ENCODE measurements around the gene EFEMP1. TPM values are rescaled to one million over a fixed set of nuclear protein-coding genes. Genes with fewer than 3 reads are reported as not detected.
"Not testable (repeated sequence)": the region's sequence is repeated elsewhere in the genome, so short reads cannot be mapped to it uniquely, and the experiment has no call there.

The EFEMP1 gene
- total RNA-seq, 1 experiment from 2014 or later, result 0.34 TPM

- Histone ChIP-seq H3K9ac (ENCODE audit: low read length) (no peak overlapping the region), H3K36me3 (ENCODE audit: control insufficient read depth in 1 of 2, insufficient read depth in 2 of 2, low read length in 2 of 2) (no peaks in the 10 kb centered on the region), H3K27ac (ENCODE audit: low read depth, low read length) (no peak overlapping the region), H2AFZ (ENCODE audit: low read depth, low read length, poor library complexity, severe bottlenecking) (no peak overlapping the region), H3K9me2 (ENCODE audit: insufficient read depth) (no peaks in the 10 kb centered on the region), H4K20me1 (ENCODE audit: insufficient read depth) (no peaks in the 10 kb centered on the region), H3K4me2 (ENCODE audit: low read length) (no peak overlapping the region), H3K9me3 (ENCODE audit: control insufficient read depth in 1 of 2, insufficient read depth in 1 of 2, low read depth in 1 of 2, low read length in 2 of 2) (no peaks in the 10 kb centered on the region), H3K79me2 (ENCODE audit: insufficient read depth, low read length) (no peaks in the 10 kb centered on the region), H3K27me3 (ENCODE audit: insufficient read depth, low read length) (no peaks in the 10 kb centered on the region), H3K4me1 (ENCODE audit: control insufficient read depth in 1 of 2, insufficient read depth in 2 of 2, low read length in 2 of 2) (peaks cover 0 to 5% of the 10 kb centered on the region in 2 experiments; a peak in 1 of 4 replicates), H3K4me3 (replicated peaks in 1 of 2; ENCODE audit: low read depth in 1 of 2, low read length in 2 of 2) (no peak overlapping the region)
- CTCF ChIA-PET, result no interaction called here
- BruUV-seq (replicated peaks), result no TSS peak
- POLR2A ChIA-PET, result no interaction called here
- no peak for DNase-seq (ENCODE audit: low read depth, low spot score)
- RAD21 ChIA-PET (ENCODE audit: low non-redundant PET in 1 of 2, low total read pairs in 2 of 2, uncharacterized antibody in 2 of 2, unreplicated experiment in 2 of 2), result no interaction called here
- intact Hi-C loops (cut with micrococcal nuclease), result no loop called here
- no peak for ATAC-seq
- no peak for TF ChIP-seq ZBTB33 (IDR thresholded peaks at IDR 0.05; ENCODE audit: extremely low read depth, insufficient replicate concordance, low read length)
Measured at GRCh38 chr2:55838653-55839052, 84.9 kb downstream of the EFEMP1 start.

GRCh38 chr2:55838117-55838516 lies 85.5 kb downstream of the EFEMP1 start:
- H3K4me1 ChIP-seq (ENCODE audit: control insufficient read depth in 1 of 2, insufficient read depth in 2 of 2, low read length in 2 of 2); H3K4me2 ChIP-seq (ENCODE audit: low read length); RAD21 ChIA-PET (ENCODE audit: low non-redundant PET in 1 of 2, low total read pairs in 2 of 2, uncharacterized antibody in 2 of 2, unreplicated experiment in 2 of 2); H3K9me2 ChIP-seq (ENCODE audit: insufficient read depth); H3K36me3 ChIP-seq (ENCODE audit: control insufficient read depth in 1 of 2, insufficient read depth in 2 of 2, low read length in 2 of 2); H3K4me3 ChIP-seq (replicated peaks in 1 of 2; ENCODE audit: low read depth in 1 of 2, low read length in 2 of 2); H3K9ac ChIP-seq (ENCODE audit: low read length); ATAC-seq; BruUV-seq (replicated peaks); H3K79me2 ChIP-seq (ENCODE audit: insufficient read depth, low read length); CTCF ChIA-PET; intact Hi-C loops (cut with micrococcal nuclease); POLR2A ChIA-PET; DNase-seq (ENCODE audit: low read depth, low spot score); H4K20me1 ChIP-seq (ENCODE audit: insufficient read depth); H2AFZ ChIP-seq (ENCODE audit: low read depth, low read length, poor library complexity, severe bottlenecking); H3K27ac ChIP-seq (ENCODE audit: low read depth, low read length); H3K9me3 ChIP-seq (ENCODE audit: control insufficient read depth in 1 of 2, insufficient read depth in 1 of 2, low read depth in 1 of 2, low read length in 2 of 2); H3K27me3 ChIP-seq (ENCODE audit: insufficient read depth, low read length): not testable (repeated sequence)
